Measurements from ENCODE around the gene PHF10.

DNA sequence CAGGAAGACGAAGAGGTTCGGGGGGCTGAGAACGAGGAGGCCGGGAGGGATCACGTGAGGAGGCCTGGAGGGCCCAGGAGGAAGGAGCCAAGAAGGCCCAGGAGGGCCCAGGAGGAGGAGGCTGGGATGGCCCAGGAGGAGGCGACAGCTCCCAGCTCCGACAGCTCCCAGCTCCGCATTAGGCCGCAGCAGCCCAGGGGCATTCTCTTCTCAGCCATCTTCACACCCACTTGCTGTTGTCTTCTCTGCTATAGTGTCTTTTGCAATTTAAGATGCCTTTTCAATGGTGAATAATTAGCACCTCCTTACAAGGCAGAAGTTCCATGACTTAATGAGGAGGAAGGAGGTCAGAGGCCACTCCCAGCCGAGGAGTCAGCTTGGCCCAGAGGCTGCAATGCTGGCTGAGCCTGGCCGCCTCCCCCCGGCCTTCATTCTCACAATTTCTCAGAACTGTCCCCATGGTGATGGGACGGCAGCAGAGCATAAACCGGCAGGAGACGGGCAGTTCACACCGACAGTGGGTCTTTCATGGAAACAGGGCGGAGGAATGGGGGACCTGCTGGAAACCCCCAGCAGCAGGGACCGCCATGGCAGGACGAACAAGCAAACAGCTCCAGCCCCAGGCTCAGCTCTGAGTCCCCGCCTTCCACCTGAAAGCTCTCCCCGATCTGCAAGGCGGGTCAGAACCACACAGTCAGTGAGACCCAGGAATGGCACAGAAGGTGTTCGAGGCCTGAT lies 67.6 kb downstream of the PHF10 start:
- TF ChIP-seq, protein P1, sequence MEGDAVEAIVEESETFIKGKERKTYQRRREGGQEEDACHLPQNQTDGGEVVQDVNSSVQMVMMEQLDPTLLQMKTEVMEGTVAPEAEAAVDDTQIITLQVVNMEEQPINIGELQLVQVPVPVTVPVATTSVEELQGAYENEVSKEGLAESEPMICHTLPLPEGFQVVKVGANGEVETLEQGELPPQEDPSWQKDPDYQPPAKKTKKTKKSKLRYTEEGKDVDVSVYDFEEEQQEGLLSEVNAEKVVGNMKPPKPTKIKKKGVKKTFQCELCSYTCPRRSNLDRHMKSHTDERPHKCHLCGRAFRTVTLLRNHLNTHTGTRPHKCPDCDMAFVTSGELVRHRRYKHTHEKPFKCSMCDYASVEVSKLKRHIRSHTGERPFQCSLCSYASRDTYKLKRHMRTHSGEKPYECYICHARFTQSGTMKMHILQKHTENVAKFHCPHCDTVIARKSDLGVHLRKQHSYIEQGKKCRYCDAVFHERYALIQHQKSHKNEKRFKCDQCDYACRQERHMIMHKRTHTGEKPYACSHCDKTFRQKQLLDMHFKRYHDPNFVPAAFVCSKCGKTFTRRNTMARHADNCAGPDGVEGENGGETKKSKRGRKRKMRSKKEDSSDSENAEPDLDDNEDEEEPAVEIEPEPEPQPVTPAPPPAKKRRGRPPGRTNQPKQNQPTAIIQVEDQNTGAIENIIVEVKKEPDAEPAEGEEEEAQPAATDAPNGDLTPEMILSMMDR (IDR thresholded peaks at IDR 0.05; ENCODE audit: extremely low read depth in 1 of 2, insufficient read depth in 1 of 2, low read depth in 1 of 2, low read length in 2 of 2) = no peak
- TF ChIP-seq EZH2 (IDR thresholded peaks at IDR 0.05; ENCODE audit: borderline replicate concordance, low read depth, low read length, severe bottlenecking) = no peak
- TF ChIP-seq, protein P2, sequence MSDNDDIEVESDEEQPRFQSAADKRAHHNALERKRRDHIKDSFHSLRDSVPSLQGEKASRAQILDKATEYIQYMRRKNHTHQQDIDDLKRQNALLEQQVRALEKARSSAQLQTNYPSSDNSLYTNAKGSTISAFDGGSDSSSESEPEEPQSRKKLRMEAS (IDR thresholded peaks at IDR 0.05; ENCODE audit: insufficient read depth, insufficient read length) = no peak
- TF ChIP-seq POLR2A (IDR thresholded peaks at IDR 0.05; ENCODE audit: low read depth, low read length) = no peak
- TF ChIP-seq JUN (IDR thresholded peaks at IDR 0.05; ENCODE audit: borderline replicate concordance, insufficient read depth, insufficient read length, low read depth) = no peak
- TF ChIP-seq MYC (IDR thresholded peaks at IDR 0.05; ENCODE audit: low read depth, low read length) = no peak
- TF ChIP-seq GATA2 (IDR thresholded peaks at IDR 0.05; ENCODE audit: insufficient read depth, insufficient read length, low read depth, low read length) = no peak
- no peak for TF ChIP-seq POLR2AphosphoS5 (IDR thresholded peaks at IDR 0.05; ENCODE audit: insufficient read depth, low read depth, low read length)
- TF ChIP-seq FOS (IDR thresholded peaks at IDR 0.05; ENCODE audit: borderline replicate concordance, insufficient read depth, low read length) = no peak
